AG04449 (cell line): ENCODE measurements around the gene CCL4.
"Not testable (repeated sequence)": the region's sequence is repeated elsewhere in the genome, so short reads cannot be mapped to it uniquely, and the experiment has no call there.

Source experiments
- CTCF ChIA-PET: fragments of 350-600 bp; formaldehyde crosslinking; extraction: SDS; loops from one replicate; lab custom pipeline; 2021; ENCODE audit warnings: antibody characterized with exemption; lab: Yijun Ruan, JAX
- POLR2A ChIA-PET: fragments of 400-600, 350-600 bp; formaldehyde crosslinking; extraction: SDS; loops from one replicate; lab custom pipeline; 2020; ENCODE audit warnings: antibody characterized with exemption, inconsistent platforms; lab: Yijun Ruan, JAX
- DNase-seq: peaks from one replicate; pipeline ENCODE4 v3.0.0-alpha.2; 2010; ENCODE audit warnings: low read depth, low spot score
- H3K4me3 ChIP-seq: 2 replicates; pipeline ENCODE4 v1.5.1; 2011; ENCODE audit warnings: low read depth, mild to moderate bottlenecking, control low read depth, low read length
- CTCF ChIP-seq: IDR thresholded peaks from one replicate; pipeline ENCODE4 v1.5.1; 2011; ENCODE audit warnings: mild to moderate bottlenecking, moderate library complexity, low read length, control low read depth, inconsistent platforms; ENCODE audit not compliant: insufficient read depth; ENCODE audit errors: missing control alignments

Gene CCL4

GRCh38 chr17:36103401-36103975, at the start of gene CCL4:
CCL4 (plus strand) TSS chr17:36103827; CDS start chr17:36103906, 79 bp downstream.
- POLR2A ChIA-PET, DNase-seq, H3K4me3 ChIP-seq, CTCF ChIA-PET: not testable (repeated sequence)

- no peak overlapping the region for H3K4me3 ChIP-seq
- CTCF ChIA-PET = no interaction called here
- POLR2A ChIA-PET = no interaction called here
- no peak for DNase-seq
- no peak for TF ChIP-seq CTCF
These were observed 48.5 kb upstream of the CCL4 start for GRCh38 chr17:36055171-36055570.

GRCh38 chr17:36055921-36056520, 47.6 kb upstream of the CCL4 start:
- DNase-seq = no peak
- TF ChIP-seq CTCF = no peak
- ChIA-PET CTCF (no interaction called here), POLR2A (no interaction called here)
- no peak overlapping the region for H3K4me3 ChIP-seq

GRCh38 chr17:36057911-36058310, 45.7 kb upstream of the CCL4 start:
- DNase-seq = no peak
- H3K4me3 ChIP-seq = no peak overlapping the region
- ChIA-PET CTCF (no interaction called here), POLR2A (no interaction called here)
- TF ChIP-seq CTCF = no peak

GRCh38 chr17:36059406-36059805, 44.2 kb upstream of the CCL4 start:
- no peak for DNase-seq
- no peak for TF ChIP-seq CTCF
- ChIA-PET CTCF (no interaction called here), POLR2A (no interaction called here)
- no peak overlapping the region for H3K4me3 ChIP-seq

GRCh38 chr17:36060816-36061215, 42.8 kb upstream of the CCL4 start:
- DNase-seq = no peak
- TF ChIP-seq CTCF = no peak
- POLR2A ChIA-PET = no interaction called here
- CTCF ChIA-PET = no interaction called here
- no peak overlapping the region for H3K4me3 ChIP-seq

GRCh38 chr17:36063786-36064541, 39.7 kb upstream of the CCL4 start, which contains the start of gene CCL18:
CCL18 (plus strand) TSS chr17:36064272; CDS start chr17:36064343, 71 bp downstream.
- no peak within 1 kb of the TSS for H3K4me3 ChIP-seq
- ChIA-PET POLR2A (no interaction called here), CTCF (interaction anchor here (0.6 kb wide), 1 partner anchor 9 kb away, joined by 3 read pairs; no protein-coding TSS in a partner anchor)
- no peak for DNase-seq
- TF ChIP-seq CTCF = no peak
